Measurements from ENCODE around the gene CSRP3. TPM values are rescaled to one million over a fixed set of nuclear protein-coding genes. Genes with fewer than 3 reads are reported as not detected.

CSRP3 gene
- total and polyA plus RNA-seq, 2 of the 4 experiments (the other 2 are of a cell fraction): not detected

GRCh38 chr11:19239039-19239438 lies 37.3 kb upstream of the CSRP3 start:
- Histone ChIP-seq H3K23ac (ENCODE audit: low read depth, low read length) (no peak overlapping the region), H2AFZ (replicated peaks; ENCODE audit: low read length, poor library complexity) (no peak overlapping the region)
- dilution Hi-C loops (cut with HindIII; ENCODE audit: low sequenced_read_pairs, unreplicated experiment): no loop called here

More at GRCh38 chr11:19239039-19239438, 37.3 kb upstream of the CSRP3 start:
- Histone ChIP-seq H3K4ac (ENCODE audit: low read depth, low read length) (no peak overlapping the region), H4K20me1 (ENCODE audit: insufficient read depth, low read length) (no peaks in the 10 kb centered on the region), H4K5ac (ENCODE audit: low read depth, low read length) (no peak overlapping the region), H3K36me3 (ENCODE audit: control insufficient read depth, insufficient read depth, low read length) (no peaks in the 10 kb centered on the region; the same call in 1 of the 2 replicates), H3K9ac (ENCODE audit: low read depth, low read length) (no peak overlapping the region), H2BK120ac (ENCODE audit: low read depth, low read length) (no peak overlapping the region), H3K4me2 (ENCODE audit: low read depth, low read length) (no peak overlapping the region), H3K27me3 (ENCODE audit: control insufficient read depth, insufficient read depth, low read length) (peaks cover 21% of the 10 kb centered on the region), H3K4me3 (ENCODE audit: insufficient read depth, low read depth, low read length) (no peak overlapping the region), H3K79me1 (ENCODE audit: low read depth in 1 of 2, low read length in 2 of 2) (peaks cover 0 to 5% of the 10 kb centered on the region in 2 experiments; a peak in 1 of 4 replicates), H2AK9ac (replicated peaks; ENCODE audit: low read depth, low read length, poor library complexity) (no peak overlapping the region), H3K9me1 (ENCODE audit: insufficient read depth, low read length) (no peaks in the 10 kb centered on the region; the same call in 1 of the 2 replicates), H3K18ac (ENCODE audit: low read depth, low read length) (no peak overlapping the region), H3K56ac (ENCODE audit: extremely low read depth, insufficient read depth, low read length) (no peak overlapping the region), H2BK20ac (ENCODE audit: low read depth, low read length) (no peak overlapping the region), H4K91ac (ENCODE audit: insufficient read depth, low read depth, low read length) (no peak overlapping the region), H3K14ac (replicated peaks; ENCODE audit: low read depth, low read length) (no peak overlapping the region), H4K8ac (ENCODE audit: low read depth in 2 of 2, low read length in 2 of 2) (no peak overlapping the region), H3K4me1 (ENCODE audit: control insufficient read depth, insufficient read depth, low read length) (no peaks in the 10 kb centered on the region), H3K27ac (ENCODE audit: insufficient read depth, low read length) (no peak overlapping the region), H2BK15ac (ENCODE audit: low read depth, low read length) (no peak overlapping the region), H3K9me3 (ENCODE audit: control insufficient read depth, insufficient read depth, low read length) (no peaks in the 10 kb centered on the region), H2AK5ac (ENCODE audit: low read depth, low read length) (no peak overlapping the region), H2BK5ac (ENCODE audit: low read depth, low read length, poor library complexity, severe bottlenecking) (no peak overlapping the region)
- ChIA-PET CTCF (no interaction called here), POLR2A (ENCODE audit: unreplicated experiment) (no interaction called here)
- no peak for TF ChIP-seq FOS (IDR thresholded peaks at IDR 0.05; ENCODE audit: low read depth, low read length)
- no peak for TF ChIP-seq MXI1 (IDR thresholded peaks at IDR 0.05; ENCODE audit: borderline replicate concordance, low read depth, low read length)
- no peak for TF ChIP-seq SMC3 (IDR thresholded peaks at IDR 0.05; ENCODE audit: low read depth, low read length)
- no peak for TF ChIP-seq POLR2A (IDR thresholded peaks at IDR 0.05; ENCODE audit: low read depth, low read length)
- TF ChIP-seq NFE2L2 (IDR thresholded peaks at IDR 0.05; ENCODE audit: low read depth, low read length): no peak
- no peak for TF ChIP-seq USF2 (IDR thresholded peaks at IDR 0.05; ENCODE audit: low read depth, low read length)
- no peak for TF ChIP-seq CEBPB (IDR thresholded peaks at IDR 0.05; ENCODE audit: low read depth, low read length)
- TF ChIP-seq RAD21 (IDR thresholded peaks at IDR 0.05; ENCODE audit: low read length): no peak
- TF ChIP-seq BHLHE40 (IDR thresholded peaks at IDR 0.05; ENCODE audit: low read depth, low read length): no peak
- no peak for TF ChIP-seq CHD1 (IDR thresholded peaks at IDR 0.05; ENCODE audit: low read depth, low read length)
- TF ChIP-seq MAFK (IDR thresholded peaks at IDR 0.05; ENCODE audit: low read depth, low read length): no peak
- TF ChIP-seq CTCF (conservative IDR thresholded peaks at IDR 0.05; ENCODE audit: low read depth, low read length): no peak
- no peak for TF ChIP-seq MAZ (IDR thresholded peaks at IDR 0.05; ENCODE audit: borderline replicate concordance, low read depth, low read length)
- no peak for TF ChIP-seq RFX5 (IDR thresholded peaks at IDR 0.05; ENCODE audit: low read depth, low read length)
- TF ChIP-seq, protein P1, sequence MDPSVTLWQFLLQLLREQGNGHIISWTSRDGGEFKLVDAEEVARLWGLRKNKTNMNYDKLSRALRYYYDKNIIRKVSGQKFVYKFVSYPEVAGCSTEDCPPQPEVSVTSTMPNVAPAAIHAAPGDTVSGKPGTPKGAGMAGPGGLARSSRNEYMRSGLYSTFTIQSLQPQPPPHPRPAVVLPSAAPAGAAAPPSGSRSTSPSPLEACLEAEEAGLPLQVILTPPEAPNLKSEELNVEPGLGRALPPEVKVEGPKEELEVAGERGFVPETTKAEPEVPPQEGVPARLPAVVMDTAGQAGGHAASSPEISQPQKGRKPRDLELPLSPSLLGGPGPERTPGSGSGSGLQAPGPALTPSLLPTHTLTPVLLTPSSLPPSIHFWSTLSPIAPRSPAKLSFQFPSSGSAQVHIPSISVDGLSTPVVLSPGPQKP (IDR thresholded peaks at IDR 0.05; ENCODE audit: borderline replicate concordance, low read depth, low read length): no peak
- no peak for TF ChIP-seq RCOR1 (IDR thresholded peaks at IDR 0.05; ENCODE audit: insufficient replicate concordance, low read length)
- no peak for ATAC-seq (ENCODE audit: low read depth)
- no peak for DNase-seq
- in situ Hi-C loops (cut with MboI; ENCODE audit: low sequenced_read_pairs) (no loop called here), intact Hi-C loops (cut with micrococcal nuclease) (no loop called here)
- BruUV-seq (replicated peaks): no TSS peak
- WGBS, 2 experiments (ENCODE audit: extremely low coverage in 2 of 2, insufficient read length in 1 of 2): no CpG with 5 or more reads among the region's 3 CpGs

Data from IMR-90 (cell line).